GM18526 (cell line): ENCODE results near the gene COL1A1.

ENCODE experiments used
- POLR2A ChIP-seq: IDR thresholded peaks from 3 replicates; pipeline ENCODE4 v1.6.1; 2011; ENCODE audit not compliant: insufficient read length; ENCODE audit errors: extremely low read depth

COL1A1 gene

GRCh38 chr17:50206604-50207293, 5.3 kb upstream of the COL1A1 start:
- TF ChIP-seq POLR2A = no peak

GRCh38 chr17:50205963-50206505, 4.6 kb upstream of the COL1A1 start:
- TF ChIP-seq POLR2A = no peak

DNA sequence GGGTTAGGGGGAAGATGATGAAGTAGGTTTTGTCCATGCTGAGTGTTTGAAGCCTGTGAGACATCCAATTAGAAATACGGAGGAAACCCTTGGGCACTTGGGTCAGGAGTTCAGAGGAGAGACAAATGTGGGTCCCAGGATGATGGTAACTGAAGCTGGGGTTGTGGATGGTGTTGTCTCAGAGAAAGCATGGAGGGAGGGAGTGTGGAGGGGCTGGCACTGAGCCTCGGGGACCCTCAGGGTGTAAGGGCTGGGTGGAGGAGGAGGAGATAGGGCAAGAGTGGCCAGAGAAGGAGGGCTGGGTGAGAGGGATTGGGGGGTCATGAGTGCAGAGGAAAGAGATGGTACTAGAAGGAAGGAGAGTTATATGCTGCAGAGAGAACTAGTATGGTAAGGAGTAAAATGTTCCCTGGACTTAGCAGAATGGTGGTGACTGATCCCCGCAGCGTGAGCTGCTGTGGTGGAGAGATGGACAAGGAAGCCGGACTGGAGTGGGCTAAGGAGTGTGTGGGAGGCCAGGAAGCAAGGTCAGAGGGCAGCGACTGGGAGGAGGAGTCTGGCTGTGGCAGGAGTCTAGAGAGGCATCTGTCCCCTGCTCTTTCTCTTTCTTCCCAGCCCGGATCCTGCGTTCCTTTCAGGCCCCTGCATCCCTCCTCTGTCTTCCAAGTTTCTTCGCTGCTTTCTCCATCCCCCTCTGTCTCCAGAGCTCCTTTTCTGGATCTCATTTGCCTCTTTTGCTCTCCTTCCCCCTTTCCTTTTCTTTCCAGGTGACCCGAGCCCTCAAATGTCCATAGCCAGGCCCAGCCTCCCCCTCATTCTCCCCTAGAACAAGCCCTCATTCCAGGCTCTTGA, 3.9 kb upstream of the COL1A1 start:
- TF ChIP-seq POLR2A = no peak

DNA sequence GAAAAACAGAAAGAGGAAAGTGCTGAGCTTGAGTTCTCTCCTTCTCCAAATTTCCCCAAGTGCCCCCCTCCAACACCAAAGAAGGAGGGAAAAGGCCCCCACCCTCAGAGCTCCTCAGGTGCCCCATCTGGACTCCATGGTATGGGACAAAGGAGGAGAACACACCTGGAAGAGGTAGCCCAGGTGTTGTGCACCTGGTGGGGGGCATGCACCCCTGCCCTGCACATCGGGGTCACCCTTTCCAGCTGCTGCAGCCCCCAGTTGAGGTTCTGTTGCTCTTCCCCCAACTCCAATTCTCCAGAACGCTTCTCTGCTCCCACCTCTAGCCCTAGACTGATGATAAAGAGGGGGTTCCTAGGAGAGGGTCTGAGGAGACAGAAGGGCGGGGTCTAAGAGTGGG, 3.0 kb upstream of the COL1A1 start:
- TF ChIP-seq POLR2A = no peak

- TF ChIP-seq POLR2A = no peak
Observed at GRCh38 chr17:50203604-50204345, 2.3 kb upstream of the COL1A1 start.

GRCh38 chr17:50203086-50203485, 1.7 kb upstream of the COL1A1 start:
- no peak for TF ChIP-seq POLR2A

- no peak for TF ChIP-seq POLR2A
Observed at GRCh38 chr17:50200457-50201275, 765 bp downstream of the COL1A1 start.

DNA sequence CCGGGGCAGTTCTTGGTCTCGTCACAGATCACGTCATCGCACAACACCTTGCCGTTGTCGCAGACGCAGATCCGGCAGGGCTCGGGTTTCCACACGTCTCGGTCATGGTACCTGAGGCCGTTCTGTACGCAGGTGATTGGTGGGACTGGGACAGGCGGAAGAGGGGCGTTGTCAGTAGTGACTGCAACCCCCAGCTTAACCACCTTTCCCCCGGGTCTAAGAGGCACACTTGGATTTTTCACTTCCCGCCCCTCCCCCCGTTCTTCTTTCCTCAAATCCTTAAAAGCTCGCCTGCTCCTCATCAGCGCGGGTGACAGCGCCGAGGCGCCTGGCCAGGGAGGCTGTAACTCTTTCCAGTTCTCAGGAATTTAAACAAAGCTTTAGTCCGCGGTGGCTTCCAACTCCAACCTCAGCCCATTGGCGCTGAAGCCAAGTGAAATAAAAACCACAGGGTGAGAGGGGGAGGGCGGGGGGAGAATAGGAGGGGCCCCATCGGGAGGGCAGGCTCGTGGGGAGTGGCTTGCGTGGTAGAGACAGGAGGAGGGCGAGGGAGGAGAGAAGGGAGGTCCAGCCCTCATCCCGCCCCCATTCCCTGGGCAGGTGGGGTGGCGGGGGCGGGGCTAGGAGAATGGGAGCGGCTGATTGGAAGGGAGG, 1.5 kb downstream of the COL1A1 start:
- TF ChIP-seq POLR2A = no peak

- TF ChIP-seq POLR2A = no peak
Observed at GRCh38 chr17:50199211-50199802, 2.1 kb downstream of the COL1A1 start.

DNA sequence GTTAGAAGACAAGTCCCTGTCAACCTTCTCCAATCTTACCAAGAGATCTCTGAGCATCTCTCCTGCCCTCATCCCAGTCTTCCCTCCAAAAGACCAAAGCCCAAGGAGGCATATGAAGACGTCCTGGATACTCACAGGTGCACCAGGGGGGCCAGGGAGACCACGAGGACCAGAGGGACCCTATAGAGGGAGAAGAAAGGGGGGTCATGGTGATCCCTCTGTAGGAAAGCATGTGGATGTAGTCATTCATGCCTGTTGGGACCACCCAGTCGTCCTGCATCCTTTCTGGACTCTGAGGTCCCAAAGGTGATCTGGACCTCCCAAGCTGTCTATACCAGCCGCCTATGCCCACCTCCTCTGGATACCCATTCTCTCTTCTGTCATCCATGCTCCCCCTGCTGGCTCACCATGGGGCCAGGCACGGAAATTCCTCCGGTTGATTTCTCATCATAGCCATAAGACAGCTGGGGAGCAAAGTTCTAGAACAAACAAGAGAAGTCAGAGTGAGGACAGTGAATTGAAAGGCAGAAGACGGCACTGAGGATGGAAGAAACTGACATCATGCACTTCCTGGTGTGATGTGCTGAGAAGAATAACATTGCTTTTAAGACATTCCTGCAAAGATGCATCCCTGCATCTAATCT, 3.3 kb downstream of the COL1A1 start:
- no peak for TF ChIP-seq POLR2A

GRCh38 chr17:50196826-50197225, 4.6 kb downstream of the COL1A1 start:
- TF ChIP-seq POLR2A = no peak

- no peak for TF ChIP-seq POLR2A
Observed at GRCh38 chr17:50196036-50196435, 5.4 kb downstream of the COL1A1 start.
